GM12878 (cell line): ENCODE measurements around the gene TP63. TPM values are rescaled to one million over a fixed set of nuclear protein-coding genes. Genes with fewer than 3 reads are reported as not detected.

Experiments used
- ATAC-seq: fragments of 200-7000 bp; cut with Tn5 transposase; 3 replicates; pipeline ENCODE4 v1.9.1; 2020; ENCODE audit warnings: mild to moderate bottlenecking, moderate library complexity
- BruUV-seq: library from RNA; stranded (reverse); fragments of 400-500 nt; replicated peaks from 2 replicates; lab custom pipeline; 2021; lab: Mats Ljungman, UMichigan
- CTCF ChIA-PET: fragments of 300-600 bp; sonication (Branson Sonifier 250); formaldehyde crosslinking; extraction: SDS; loops from one replicate; lab custom pipeline; 2021; ENCODE audit warnings: inconsistent platforms; lab: Yijun Ruan, JAX
- POLR2A ChIA-PET: fragments of 350-600 bp; formaldehyde crosslinking; extraction: SDS; loops from one replicate; lab custom pipeline; 2021; ENCODE audit warnings: inconsistent platforms; lab: Charles Lee
- RAD21 ChIA-PET: fragments of 300-600 bp; sonication (Branson Sonifier 250); formaldehyde crosslinking; loops from one replicate; lab custom pipeline; 2023; ENCODE audit warnings: antibody characterized with exemption; ENCODE audit not compliant: unreplicated experiment; lab: Charles Lee
- SMC1A ChIA-PET: fragments of 300-600 bp; sonication (Branson Sonifier 250); formaldehyde crosslinking; loops from one replicate; lab custom pipeline; 2023; ENCODE audit not compliant: unreplicated experiment, uncharacterized antibody; lab: Charles Lee
- DNase-seq: peaks from one replicate; pipeline ENCODE4 v3.0.0-alpha.2; 2011; ENCODE audit warnings: low read depth, low spot score
- FAIRE-seq: peaks from 3 replicates; lab custom pipeline; 2011; peaks lifted over from hg19 to GRCh38; lab: Jason Lieb, UNC
- H2AFZ ChIP-seq: 2 replicates; pipeline ENCODE4 v1.6.0; 2011; ENCODE audit warnings: low read depth, low read length, control low read depth; ENCODE audit not compliant: control insufficient read depth
- H3K27ac ChIP-seq: 2 replicates; pipeline ENCODE4 v1.5.1; 2011; ENCODE audit warnings: control low read depth; ENCODE audit not compliant: control insufficient read depth, insufficient read depth
- H3K27me3 ChIP-seq, 2 experiments: replicated peaks in 1 of 2; 2 replicates each; pipeline versions ENCODE4 v1.6.0 to v1.6.1; 2011; ENCODE audit warnings: low read length in 1 of 2; ENCODE audit not compliant: control insufficient read depth in 2 of 2, insufficient read depth in 2 of 2
- H3K36me3 ChIP-seq, 2 experiments: 2 replicates each; pipeline ENCODE4 v1.5.1; 2011; ENCODE audit warnings: low read length in 1 of 2; ENCODE audit not compliant: control insufficient read depth in 2 of 2, insufficient read depth in 2 of 2
- H3K4me1 ChIP-seq: 2 replicates; pipeline ENCODE4 v1.6.1; 2011; ENCODE audit warnings: mild to moderate bottlenecking, low read length, moderate library complexity, mixed read lengths; ENCODE audit not compliant: control insufficient read depth, insufficient read depth
- H3K4me2 ChIP-seq: 2 replicates; pipeline ENCODE4 v1.6.0; 2011; ENCODE audit warnings: control low read depth; ENCODE audit not compliant: control insufficient read depth, insufficient read depth
- H3K4me3 ChIP-seq: fragments of 200-600 bp; sonication (generic); 2 replicates; pipeline ENCODE4 v1.5.1; 2016
- H3K79me2 ChIP-seq: 2 replicates; pipeline ENCODE4 v1.6.0; 2011; ENCODE audit warnings: low read length; ENCODE audit not compliant: control insufficient read depth, insufficient read depth
- H3K9ac ChIP-seq: 2 replicates; pipeline ENCODE4 v1.8.0; 2011; ENCODE audit warnings: low read length, control low read depth, mixed read lengths; ENCODE audit not compliant: control insufficient read depth, insufficient read depth
- H3K9me3 ChIP-seq: replicated peaks from 3 replicates; pipeline ENCODE4 v1.5.1; 2011; ENCODE audit warnings: mild to moderate bottlenecking, low read length; ENCODE audit not compliant: control insufficient read depth, insufficient read depth
- H4K20me1 ChIP-seq: 2 replicates; pipeline ENCODE4 v1.6.0; 2011; ENCODE audit not compliant: control insufficient read depth, insufficient read depth
- PBX3 ChIP-seq: IDR thresholded peaks from 2 replicates; pipeline ENCODE4 v1.6.1; 2011; ENCODE audit warnings: mild to moderate bottlenecking, low read depth, low read length, moderate library complexity; ENCODE audit not compliant: insufficient replicate concordance
- SUZ12 ChIP-seq: fragments of 200-600 bp; sonication (generic); IDR thresholded peaks from one replicate; pipeline ENCODE4 v1.6.1; 2018; ENCODE audit warnings: antibody characterized with exemption, mild to moderate bottlenecking; ENCODE audit not compliant: unreplicated experiment
- YY1 ChIP-seq: IDR thresholded peaks from 2 replicates; pipeline ENCODE4 v1.6.1; 2011; ENCODE audit warnings: low read depth, mild to moderate bottlenecking, low read length
- ZBTB40 ChIP-seq: fragments of 450-650 bp; IDR thresholded peaks from 2 replicates; pipeline ENCODE4 v1.6.1; 2016; ENCODE audit warnings: mild to moderate bottlenecking, moderate library complexity, borderline replicate concordance
- ZNF207 ChIP-seq: fragments of 450-650 bp; IDR thresholded peaks from 2 replicates; pipeline ENCODE4 v1.6.1; 2014; ENCODE audit warnings: antibody characterized with exemption, mild to moderate bottlenecking, borderline replicate concordance
- WGBS: methylation state at CpG from one replicate; pipeline ENCODE4 v1.1.6; 2016; ENCODE audit warnings: low lambda C conversion rate; ENCODE audit not compliant: insufficient replicate concordance, insufficient coverage; ENCODE audit errors: missing lambda C conversion rate; 5-methylcytosine and 5-hydroxymethylcytosine counted together
- in situ Hi-C: fragments of 300-500 bp; cut with MboI; formaldehyde crosslinking; loops from 9 replicates; pipeline ENCODE4 v1.14.3; 2018; ENCODE audit warnings: mixed read lengths
- intact Hi-C: fragments of 100-400 bp; cut with micrococcal nuclease; formaldehyde crosslinking; loops from one replicate; pipeline ENCODE4 v1.14.2; 2022; ENCODE audit not compliant: unreplicated experiment
- polyA plus RNA-seq, 11 experiments: library from polyadenylated mRNA; depleted of rRNA in 4 of 11; unstranded in 6 of 11; stranded (reverse) in 5 of 11; fragments of >200 nt; fragmentation: Nextera tagmentation in 4 of 11; fragmentation: Illumina TruSeq in 1 of 11; extraction: Ambion mirVana in 4 of 11; extraction: Trizol in 1 of 11; gene quantifications; 1 replicate in 1 of 11; 2 replicates in 10 of 11; pipeline versions ENCODE4 v1.2.1 to v1.2.3, GENCODE V29; 2011 to 2016; ENCODE audit warnings: inconsistent platforms in 2 of 11, missing spikeins in 2 of 11, low read depth in 1 of 11
- total RNA-seq, 4 experiments: library from RNA; depleted of rRNA in 3 of 4; stranded (reverse); fragments of >200 nt in 3 of 4; fragmentation: Illumina TruSeq in 1 of 4; extraction: Trizol in 1 of 4; gene quantifications; 2 replicates each; pipeline versions ENCODE4 v1.2.1 to v1.2.3, GENCODE V29; 2013 to 2021

The TP63 gene
- total and polyA plus RNA-seq, 10 of the 15 experiments (the other 5 are each of a cell fraction or from before 2014, with no cell fraction given): 1.4 to 10.8 (median 6.2) TPM

GRCh38 chr3:189792046-189792929 is 161.1 kb downstream of the TP63 start:
- ChIA-PET POLR2A (interaction anchor here (1.1 kb wide), 1 partner anchor 9 kb away, joined by 3 read pairs; no protein-coding TSS in a partner anchor), CTCF (no interaction called here), SMC1A (interaction anchor here (1.3 kb wide), 1 partner anchor 13 kb away, joined by 6 read pairs; no protein-coding TSS in a partner anchor)
- Histone ChIP-seq H3K79me2 (no peaks in the 10 kb centered on the region), H3K36me3 (no peaks in the 10 kb centered on the region), H3K9ac (no peak overlapping the region), H3K9me3 (no peaks in the 10 kb centered on the region)
- in situ Hi-C loops: no loop called here
- no TSS peak for BruUV-seq
- DNase-seq: no peak
- TF ChIP-seq PBX3 (no peak), SUZ12 (no peak), YY1 (no peak), ZBTB40 (no peak), ZNF207 (no peak)
- TF ChIP-seq, all 136 proteins: peak for 0
- Histone ChIP-seq H3K4me2 (no peak overlapping the region), H2AFZ (no peak overlapping the region), H3K27ac (no peak overlapping the region), H3K4me1 (no peaks in the 10 kb centered on the region), H4K20me1 (no peaks in the 10 kb centered on the region), H3K4me3 (no peak overlapping the region), H3K27me3 (no peaks in the 10 kb centered on the region)
- ATAC-seq: no peak
- intact Hi-C loops: no loop called here
- 88% methylated on average over 7 of the region's 7 CpGs for WGBS
- FAIRE-seq: no peak
- RAD21 ChIA-PET: no interaction called here
